HUDEP-2 (cell line): ENCODE results near the gene WASL.

Source experiments
- DNase-seq, 76 experiments: peaks; one replicate each; lab custom pipeline; 2025; ENCODE audit not compliant: unreplicated experiment in 76 of 76; lab: John Stamatoyannopoulos, UW

WASL gene

GRCh38 chr7:123705211-123705901, 43.4 kb downstream of the WASL start:
- DNase-seq: no peak

GRCh38 chr7:123695944-123696677, 52.7 kb downstream of the WASL start:
- no peak for DNase-seq

- DNase-seq: peak in 1 of 76 experiments; percentile 15
These were observed 56.3 kb downstream of the WASL start for GRCh38 chr7:123692471-123692877.

- no peak for DNase-seq
These were observed 58.3 kb downstream of the WASL start for GRCh38 chr7:123690550-123690949.

- no peak for DNase-seq
These were observed 59.6 kb downstream of the WASL start for GRCh38 chr7:123689250-123689649.

- DNase-seq: no peak
These were observed 61.1 kb downstream of the WASL start for GRCh38 chr7:123687727-123688126.

- DNase-seq: no peak
These were observed 61.6 kb downstream of the WASL start for GRCh38 chr7:123687161-123687560.

GRCh38 chr7:123682690-123683089, 66.1 kb downstream of the WASL start:
- peak in 24 of 76 experiments; percentile 3 to 54 (median 26) for DNase-seq

- DNase-seq: no peak
These were observed 67.2 kb downstream of the WASL start for GRCh38 chr7:123681561-123681960.

- DNase-seq: no peak
These were observed 68.2 kb downstream of the WASL start for GRCh38 chr7:123680580-123680979.

- DNase-seq: no peak
These were observed 69.2 kb downstream of the WASL start for GRCh38 chr7:123679614-123680013.

- DNase-seq: no peak
These were observed 71.6 kb downstream of the WASL start for GRCh38 chr7:123677061-123677715.

GRCh38 chr7:123675181-123675473, 73.7 kb downstream of the WASL start:
- DNase-seq: no peak

GRCh38 chr7:123674399-123675180, 74.2 kb downstream of the WASL start:
- no peak for DNase-seq

- DNase-seq: no peak
These were observed 74.9 kb downstream of the WASL start for GRCh38 chr7:123673752-123674398.

- DNase-seq: no peak
These were observed 75.6 kb downstream of the WASL start for GRCh38 chr7:123673137-123673732.

- no peak for DNase-seq
These were observed 79.3 kb downstream of the WASL start for GRCh38 chr7:123669485-123669884.

GRCh38 chr7:123666492-123666891, 82.3 kb downstream of the WASL start:
- no peak for DNase-seq

- no peak for DNase-seq
These were observed 82.9 kb downstream of the WASL start for GRCh38 chr7:123665896-123666295.

GRCh38 chr7:123665157-123665556, 83.6 kb downstream of the WASL start:
- DNase-seq: no peak
